K562 (cell line): ENCODE results near the gene KASH5. TPM values are rescaled to one million over a fixed set of nuclear protein-coding genes. Genes with fewer than 3 reads are reported as not detected.

Source experiments
- BCL6 ChIP-seq: fragments of 250-450 bp; sonication (Bioruptor Pico); IDR thresholded peaks from 2 replicates; pipeline ENCODE4 v1.4.0; 2020
- CCNT2 ChIP-seq: IDR thresholded peaks from 2 replicates; pipeline ENCODE4 v1.6.1; 2011; ENCODE audit warnings: borderline replicate concordance, low read depth, mild to moderate bottlenecking, moderate library complexity, mixed read lengths, low read length; ENCODE audit not compliant: insufficient read length; ENCODE audit errors: extremely low read depth
- CSDE1 ChIP-seq, 2 experiments: fragments of 450-650 bp; IDR thresholded peaks; 2 replicates each; pipeline ENCODE4 v1.6.1; 2016; ENCODE audit warnings: mild to moderate bottlenecking in 1 of 2
- EP300 ChIP-seq: IDR thresholded peaks from 2 replicates; pipeline ENCODE4 v1.6.1; 2012; ENCODE audit warnings: low read length, improper control_type of control experiment
- ETV6 ChIP-seq, 3 experiments: fragments of 150-350 bp in 1 of 3; sonication (generic) in 1 of 3; formaldehyde crosslinking in 1 of 3; IDR thresholded peaks; 2 replicates each; pipeline versions ENCODE4 v1.6.1 to v1.8.0; 2014 to 2022; ENCODE audit warnings: borderline replicate concordance in 2 of 3, low read depth in 2 of 3, antibody characterized with exemption in 1 of 3, low read length in 1 of 3, mild to moderate bottlenecking in 1 of 3, missing genetic modification reagents in 1 of 3
- KDM5B ChIP-seq: fragments of 200-600 bp; sonication (generic); IDR thresholded peaks from 2 replicates; pipeline ENCODE4 v1.6.1; 2012; ENCODE audit warnings: low read depth, mild to moderate bottlenecking, moderate library complexity, low read length, control low read depth, inconsistent platforms; ENCODE audit not compliant: insufficient replicate concordance
- NFE2L1 ChIP-seq: fragments of 450-650 bp; IDR thresholded peaks from 2 replicates; pipeline ENCODE4 v1.6.1; 2016; ENCODE audit warnings: missing genetic modification characterization, low read depth, mild to moderate bottlenecking, missing compliant biosample characterization, moderate library complexity, borderline replicate concordance
- PHF21A ChIP-seq: fragments of 450-650 bp; IDR thresholded peaks from 2 replicates; pipeline ENCODE4 v1.6.1; 2017; ENCODE audit warnings: low read depth, borderline replicate concordance
- POLR2G ChIP-seq: fragments of 200-400 bp; formaldehyde crosslinking; IDR thresholded peaks from 2 replicates; pipeline ENCODE4 v1.6.1; 2017; ENCODE audit warnings: low read depth, mild to moderate bottlenecking, antibody characterized with exemption, low read length, moderate library complexity
- RFX5 ChIP-seq: IDR thresholded peaks from 2 replicates; pipeline ENCODE4 v1.6.1; 2011; ENCODE audit warnings: low read depth, mild to moderate bottlenecking, improper control_type of control experiment, low read length
- TAF1 ChIP-seq: IDR thresholded peaks from 2 replicates; pipeline ENCODE4 v1.6.1; 2011; ENCODE audit warnings: mild to moderate bottlenecking, low read length, moderate library complexity; ENCODE audit not compliant: insufficient read depth, control insufficient read depth, severe bottlenecking; ENCODE audit errors: extremely low read depth
- TCFL5 ChIP-seq: fragments of 250-450 bp; sonication (Bioruptor Pico); conservative IDR thresholded peaks from 2 replicates; pipeline ENCODE4 v1.6.1; 2021; ENCODE audit warnings: mild to moderate bottlenecking, moderate library complexity, matching md5 sums
- ZNF696 ChIP-seq: fragments of 250-450 bp; sonication (Bioruptor Pico); conservative IDR thresholded peaks from 2 replicates; pipeline ENCODE4 v1.4.0; 2020; ENCODE audit warnings: mild to moderate bottlenecking, moderate library complexity
- polyA plus RNA-seq, 8 experiments: library from polyadenylated mRNA; depleted of rRNA in 4 of 8; stranded (reverse) in 5 of 8; unstranded in 3 of 8; fragments of >200 nt; fragmentation: Nextera tagmentation in 2 of 8; fragmentation: Illumina TruSeq in 1 of 8; extraction: Ambion mirVana in 2 of 8; extraction: Trizol in 1 of 8; gene quantifications; 2 replicates each; pipeline versions ENCODE4 v1.2.1 to v1.2.3, GENCODE V29; 2011 to 2014; ENCODE audit warnings: inconsistent platforms in 1 of 8, missing spikeins in 1 of 8
- total RNA-seq, 7 experiments: library from RNA; depleted of rRNA in 6 of 7; stranded (reverse); fragments of >200 nt in 6 of 7; fragmentation: Illumina TruSeq in 2 of 7; extraction: Trizol in 2 of 7; gene quantifications; 2 replicates each; pipeline versions ENCODE4 v1.2.1 to v1.2.3, GENCODE V29; 2011 to 2021; ENCODE audit warnings: low replicate concordance in 1 of 7
- TF ChIP-seq, protein P1 (sequence below): fragments of 250-450 bp; sonication (Bioruptor Pico); IDR thresholded peaks from 2 replicates; pipeline ENCODE4 v1.4.0; 2020
- TF ChIP-seq, protein P2 (sequence below), 2 experiments: fragments of 450-650 bp in 1 of 2; sonication (generic) in 1 of 2; formaldehyde crosslinking; conservative IDR thresholded peaks; 2 replicates each; pipeline versions ENCODE4 v1.4.0 to v1.8.1; 2020 to 2022; ENCODE audit warnings: mild to moderate bottlenecking in 1 of 2, missing genetic modification reagents in 1 of 2
- TF ChIP-seq, protein P3 (sequence below): sonication (generic); formaldehyde crosslinking; IDR thresholded peaks from 2 replicates; pipeline ENCODE4 v1.8.0; 2022; ENCODE audit warnings: mild to moderate bottlenecking, low read depth, missing genetic modification reagents
- TF ChIP-seq, protein P4 (sequence below): IDR thresholded peaks from 2 replicates; pipeline ENCODE4 v1.6.1; 2016; ENCODE audit warnings: missing genetic modification characterization, missing compliant biosample characterization
- TF ChIP-seq, protein P5 (sequence below): sonication (generic); IDR thresholded peaks from 2 replicates; pipeline ENCODE4 v1.6.1; 2016
- TF ChIP-seq, protein P6 (sequence below): sonication (generic); formaldehyde crosslinking; IDR thresholded peaks from 2 replicates; pipeline ENCODE4 v1.8.0; 2022; ENCODE audit warnings: missing genetic modification reagents, mild to moderate bottlenecking, moderate library complexity, borderline replicate concordance

Gene KASH5
- total and polyA plus RNA-seq, 9 of the 15 experiments (the other 6 are each of a cell fraction or from before 2014, with no cell fraction given), result 0.07 to 0.84 (median 0.34) TPM; not detected in 1

DNA sequence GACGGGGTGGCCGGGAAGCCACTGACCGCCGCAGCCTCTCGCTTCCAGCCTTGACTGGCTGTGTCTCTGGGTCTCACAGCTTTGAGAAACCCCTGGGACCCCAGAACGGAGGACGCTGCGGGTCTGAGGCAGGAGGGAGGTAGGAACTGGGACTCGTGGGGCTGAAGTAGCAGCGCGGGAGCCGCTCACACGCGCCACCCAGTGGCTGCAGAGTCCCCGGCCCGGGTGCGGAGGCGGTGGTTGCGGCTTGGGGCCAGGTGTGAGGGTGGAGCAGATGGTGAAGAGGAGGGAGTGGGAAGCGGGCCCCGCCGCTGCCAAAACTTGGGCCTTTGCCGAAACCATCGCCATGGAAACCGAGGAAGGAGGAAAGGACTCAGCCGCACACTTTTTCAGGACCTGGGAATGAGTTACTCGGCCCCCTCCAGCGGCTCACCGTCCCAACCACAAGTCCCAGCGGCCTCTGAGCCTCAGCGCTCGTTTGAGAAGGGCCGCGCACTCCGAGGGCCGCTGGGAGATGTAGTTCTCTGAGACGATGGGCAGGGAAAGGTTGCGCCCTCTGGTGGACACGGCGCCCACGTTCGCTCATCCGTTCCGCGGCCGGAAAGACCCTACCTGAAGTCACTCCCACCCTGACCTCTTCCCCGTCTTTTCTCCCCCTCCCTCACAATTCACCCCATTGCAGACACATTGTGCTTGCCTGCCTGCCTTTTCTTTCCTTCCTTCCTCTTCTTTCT, 55.5 kb downstream of the KASH5 start (continued):
- TF ChIP-seq, protein P1, sequence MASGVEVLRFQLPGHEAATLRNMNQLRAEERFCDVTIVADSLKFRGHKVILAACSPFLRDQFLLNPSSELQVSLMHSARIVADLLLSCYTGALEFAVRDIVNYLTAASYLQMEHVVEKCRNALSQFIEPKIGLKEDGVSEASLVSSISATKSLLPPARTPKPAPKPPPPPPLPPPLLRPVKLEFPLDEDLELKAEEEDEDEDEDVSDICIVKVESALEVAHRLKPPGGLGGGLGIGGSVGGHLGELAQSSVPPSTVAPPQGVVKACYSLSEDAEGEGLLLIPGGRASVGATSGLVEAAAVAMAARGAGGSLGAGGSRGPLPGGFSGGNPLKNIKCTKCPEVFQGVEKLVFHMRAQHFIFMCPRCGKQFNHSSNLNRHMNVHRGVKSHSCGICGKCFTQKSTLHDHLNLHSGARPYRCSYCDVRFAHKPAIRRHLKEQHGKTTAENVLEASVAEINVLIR (CRISPR knock-in tag), result no peak
- TF ChIP-seq TAF1 (no peak), ETV6 (IDR thresholded peaks at IDR 0.05; ENCODE audit: borderline replicate concordance in 1 of 2, low read depth in 2 of 2, low read length in 1 of 2) (0 out of 4 replicates have a peak, but pooled peaks of 1 of the 2 experiments have one; percentile 25), ETV6 (CRISPR knock-in tag; IDR thresholded peaks at IDR 0.05; ENCODE audit: borderline replicate concordance) (no peak), TCFL5 (CRISPR knock-in tag) (no peak), EP300 (no peak), ZNF696 (CRISPR knock-in tag) (no peak), POLR2G (peak; percentile 79), PHF21A (peak; percentile 58; the same call in 1 of the 2 replicates), CCNT2 (peak; percentile 57), RFX5 (no peak), CSDE1 (IDR thresholded peaks at IDR 0.05) (no peak), KDM5B (peak; percentile 55), NFE2L1 (tag) (no peak), BCL6 (CRISPR knock-in tag) (peak; percentile 30; the same call in 1 of the 2 replicates)
- TF ChIP-seq, protein P2, sequence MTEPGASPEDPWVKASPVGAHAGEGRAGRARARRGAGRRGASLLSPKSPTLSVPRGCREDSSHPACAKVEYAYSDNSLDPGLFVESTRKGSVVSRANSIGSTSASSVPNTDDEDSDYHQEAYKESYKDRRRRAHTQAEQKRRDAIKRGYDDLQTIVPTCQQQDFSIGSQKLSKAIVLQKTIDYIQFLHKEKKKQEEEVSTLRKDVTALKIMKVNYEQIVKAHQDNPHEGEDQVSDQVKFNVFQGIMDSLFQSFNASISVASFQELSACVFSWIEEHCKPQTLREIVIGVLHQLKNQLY (CRISPR knock-in tag; conservative IDR thresholded peaks at IDR 0.05), result no peak
- TF ChIP-seq, protein P3, sequence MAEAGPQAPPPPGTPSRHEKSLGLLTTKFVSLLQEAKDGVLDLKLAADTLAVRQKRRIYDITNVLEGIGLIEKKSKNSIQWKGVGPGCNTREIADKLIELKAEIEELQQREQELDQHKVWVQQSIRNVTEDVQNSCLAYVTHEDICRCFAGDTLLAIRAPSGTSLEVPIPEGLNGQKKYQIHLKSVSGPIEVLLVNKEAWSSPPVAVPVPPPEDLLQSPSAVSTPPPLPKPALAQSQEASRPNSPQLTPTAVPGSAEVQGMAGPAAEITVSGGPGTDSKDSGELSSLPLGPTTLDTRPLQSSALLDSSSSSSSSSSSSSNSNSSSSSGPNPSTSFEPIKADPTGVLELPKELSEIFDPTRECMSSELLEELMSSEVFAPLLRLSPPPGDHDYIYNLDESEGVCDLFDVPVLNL (CRISPR knock-in tag), result peak; percentile 41; the same call in 1 of the 2 replicates
- TF ChIP-seq, protein P4, sequence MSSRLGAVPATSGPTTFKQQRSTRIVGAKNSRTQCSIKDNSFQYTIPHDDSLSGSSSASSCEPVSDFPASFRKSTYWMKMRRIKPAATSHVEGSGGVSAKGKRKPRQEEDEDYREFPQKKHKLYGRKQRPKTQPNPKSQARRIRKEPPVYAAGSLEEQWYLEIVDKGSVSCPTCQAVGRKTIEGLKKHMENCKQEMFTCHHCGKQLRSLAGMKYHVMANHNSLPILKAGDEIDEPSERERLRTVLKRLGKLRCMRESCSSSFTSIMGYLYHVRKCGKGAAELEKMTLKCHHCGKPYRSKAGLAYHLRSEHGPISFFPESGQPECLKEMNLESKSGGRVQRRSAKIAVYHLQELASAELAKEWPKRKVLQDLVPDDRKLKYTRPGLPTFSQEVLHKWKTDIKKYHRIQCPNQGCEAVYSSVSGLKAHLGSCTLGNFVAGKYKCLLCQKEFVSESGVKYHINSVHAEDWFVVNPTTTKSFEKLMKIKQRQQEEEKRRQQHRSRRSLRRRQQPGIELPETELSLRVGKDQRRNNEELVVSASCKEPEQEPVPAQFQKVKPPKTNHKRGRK (tag), result peak; percentile 89
- TF ChIP-seq, protein P5, sequence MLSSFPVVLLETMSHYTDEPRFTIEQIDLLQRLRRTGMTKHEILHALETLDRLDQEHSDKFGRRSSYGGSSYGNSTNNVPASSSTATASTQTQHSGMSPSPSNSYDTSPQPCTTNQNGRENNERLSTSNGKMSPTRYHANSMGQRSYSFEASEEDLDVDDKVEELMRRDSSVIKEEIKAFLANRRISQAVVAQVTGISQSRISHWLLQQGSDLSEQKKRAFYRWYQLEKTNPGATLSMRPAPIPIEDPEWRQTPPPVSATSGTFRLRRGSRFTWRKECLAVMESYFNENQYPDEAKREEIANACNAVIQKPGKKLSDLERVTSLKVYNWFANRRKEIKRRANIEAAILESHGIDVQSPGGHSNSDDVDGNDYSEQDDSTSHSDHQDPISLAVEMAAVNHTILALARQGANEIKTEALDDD, result no peak
- TF ChIP-seq, protein P6, sequence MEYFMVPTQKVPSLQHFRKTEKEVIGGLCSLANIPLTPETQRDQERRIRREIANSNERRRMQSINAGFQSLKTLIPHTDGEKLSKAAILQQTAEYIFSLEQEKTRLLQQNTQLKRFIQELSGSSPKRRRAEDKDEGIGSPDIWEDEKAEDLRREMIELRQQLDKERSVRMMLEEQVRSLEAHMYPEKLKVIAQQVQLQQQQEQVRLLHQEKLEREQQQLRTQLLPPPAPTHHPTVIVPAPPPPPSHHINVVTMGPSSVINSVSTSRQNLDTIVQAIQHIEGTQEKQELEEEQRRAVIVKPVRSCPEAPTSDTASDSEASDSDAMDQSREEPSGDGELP (CRISPR knock-in tag), result peak; percentile 93
